BJ (cell line): ENCODE measurements around the gene KCNJ10. TPM values are rescaled to one million over a fixed set of nuclear protein-coding genes. Genes with fewer than 3 reads are reported as not detected.
"Not testable (repeated sequence)": the region's sequence is repeated elsewhere in the genome, so short reads cannot be mapped to it uniquely, and the experiment has no call there.

ENCODE experiments used
- CTCF ChIA-PET: fragments of 350-600 bp; formaldehyde crosslinking; extraction: SDS; loops from one replicate; lab custom pipeline; 2021; ENCODE audit warnings: antibody characterized with exemption, inconsistent platforms; lab: Yijun Ruan, JAX
- POLR2A ChIA-PET: fragments of 300-600 bp; sonication (Branson Sonifier 250); formaldehyde crosslinking; extraction: SDS; loops from one replicate; lab custom pipeline; 2021; ENCODE audit warnings: antibody characterized with exemption; lab: Charles Lee
- DNase-seq: peaks from one replicate; pipeline ENCODE4 v3.0.0-alpha.2; 2011; ENCODE audit warnings: low read depth
- H3K27me3 ChIP-seq: 2 replicates; pipeline ENCODE4 v1.6.0; 2011; ENCODE audit warnings: low read length; ENCODE audit not compliant: control insufficient read depth, insufficient read depth
- H3K36me3 ChIP-seq: 2 replicates; pipeline ENCODE4 v1.5.1; 2011; ENCODE audit warnings: low read length; ENCODE audit not compliant: control insufficient read depth, insufficient read depth
- H3K4me3 ChIP-seq: 2 replicates; pipeline ENCODE4 v1.5.1; 2011; ENCODE audit warnings: low read depth, mild to moderate bottlenecking, control low read depth, low read length
- polyA plus RNA-seq: library from polyadenylated mRNA; depleted of rRNA; stranded (reverse); fragments of >200 nt; gene quantifications from 2 replicates; pipeline ENCODE4 v1.2.3, GENCODE V29; 2011
- TF ChIP-seq, protein P1 (sequence below): IDR thresholded peaks from 2 replicates; pipeline ENCODE4 v1.5.1; 2011; ENCODE audit warnings: low read depth, mild to moderate bottlenecking, control low read depth, inconsistent platforms, low read length, moderate library complexity; ENCODE audit not compliant: insufficient read depth

Gene KCNJ10
- polyA plus RNA-seq, 1 experiment = not detected

DNA sequence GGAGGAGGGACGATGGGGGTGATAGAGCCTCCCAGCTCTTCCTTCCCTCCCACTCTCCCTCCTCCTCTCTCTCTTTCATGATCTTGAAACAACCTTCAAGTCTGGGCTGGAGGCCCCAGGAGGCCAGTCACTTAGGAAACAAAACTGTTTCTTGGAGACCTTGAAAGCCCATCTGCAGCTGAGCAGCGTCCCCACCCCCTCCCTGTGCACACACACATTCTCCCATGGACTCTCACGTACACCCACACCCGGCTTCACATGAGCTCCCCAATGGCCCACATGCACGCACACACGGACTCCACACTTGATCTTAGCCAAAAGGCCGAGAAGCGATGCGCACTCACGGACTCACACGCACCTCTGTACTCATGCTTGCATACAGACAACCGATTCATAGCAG is 42.4 kb upstream of the KCNJ10 start:
- ChIA-PET CTCF (no interaction called here), POLR2A (no interaction called here)
- H3K36me3 ChIP-seq = no peaks in the 10 kb centered on the region
- H3K27me3 ChIP-seq = peaks cover 16% of the 10 kb centered on the region
- no peak overlapping the region for H3K4me3 ChIP-seq
- no peak for DNase-seq
- TF ChIP-seq, protein P1, sequence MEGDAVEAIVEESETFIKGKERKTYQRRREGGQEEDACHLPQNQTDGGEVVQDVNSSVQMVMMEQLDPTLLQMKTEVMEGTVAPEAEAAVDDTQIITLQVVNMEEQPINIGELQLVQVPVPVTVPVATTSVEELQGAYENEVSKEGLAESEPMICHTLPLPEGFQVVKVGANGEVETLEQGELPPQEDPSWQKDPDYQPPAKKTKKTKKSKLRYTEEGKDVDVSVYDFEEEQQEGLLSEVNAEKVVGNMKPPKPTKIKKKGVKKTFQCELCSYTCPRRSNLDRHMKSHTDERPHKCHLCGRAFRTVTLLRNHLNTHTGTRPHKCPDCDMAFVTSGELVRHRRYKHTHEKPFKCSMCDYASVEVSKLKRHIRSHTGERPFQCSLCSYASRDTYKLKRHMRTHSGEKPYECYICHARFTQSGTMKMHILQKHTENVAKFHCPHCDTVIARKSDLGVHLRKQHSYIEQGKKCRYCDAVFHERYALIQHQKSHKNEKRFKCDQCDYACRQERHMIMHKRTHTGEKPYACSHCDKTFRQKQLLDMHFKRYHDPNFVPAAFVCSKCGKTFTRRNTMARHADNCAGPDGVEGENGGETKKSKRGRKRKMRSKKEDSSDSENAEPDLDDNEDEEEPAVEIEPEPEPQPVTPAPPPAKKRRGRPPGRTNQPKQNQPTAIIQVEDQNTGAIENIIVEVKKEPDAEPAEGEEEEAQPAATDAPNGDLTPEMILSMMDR = no peak

DNA sequence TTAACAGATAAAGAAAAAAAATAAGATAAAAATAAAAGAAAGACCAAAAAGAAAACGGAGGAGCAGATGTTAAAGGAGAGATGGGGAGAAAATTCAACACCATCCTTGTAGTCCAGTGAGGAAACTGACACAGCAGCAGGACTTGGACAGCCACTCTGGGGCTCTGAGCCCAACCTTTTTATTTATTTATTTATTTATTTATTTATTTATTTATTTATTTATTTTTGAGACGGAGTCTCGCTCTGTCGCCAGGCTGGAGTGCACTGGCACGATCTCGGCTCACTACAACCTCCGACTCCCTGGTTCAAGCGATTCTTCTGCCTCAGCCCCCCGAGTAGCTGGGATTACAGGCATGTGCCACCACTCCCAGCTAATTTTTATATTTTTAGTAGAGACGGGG is 41.5 kb upstream of the KCNJ10 start:
- CTCF ChIA-PET = interaction anchor here (1.1 to 3.6 kb wide), 4 partner anchors 10 to 79 kb away, joined by 3 to 17 read pairs (median 4); partner anchors contain the start of gene CASQ1
- H3K4me3 ChIP-seq, DNase-seq, POLR2A ChIA-PET, H3K36me3 ChIP-seq: not testable (repeated sequence)
- H3K27me3 ChIP-seq = peaks cover 11% of the 10 kb centered on the region

DNA sequence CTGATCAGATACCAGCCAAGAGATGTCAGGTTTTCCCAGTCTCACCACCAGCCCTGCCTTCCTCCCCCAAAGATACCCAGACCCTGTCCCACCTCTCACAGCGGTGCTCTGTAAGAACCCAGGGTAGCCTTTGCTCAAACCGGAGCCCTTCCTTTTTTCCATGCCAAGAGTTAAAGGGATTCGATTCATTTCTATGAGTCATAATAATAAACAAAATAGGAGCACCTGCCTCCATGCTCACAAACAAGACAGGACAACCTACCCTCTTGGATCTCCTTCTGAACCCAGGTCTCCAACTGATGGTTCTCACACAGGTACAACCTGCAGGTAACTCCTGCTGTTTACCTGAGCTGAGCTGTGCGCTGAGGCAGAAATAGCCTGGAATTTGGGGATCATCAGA is 39.7 kb upstream of the KCNJ10 start:
- Histone ChIP-seq H3K27me3 (peaks cover 3% of the 10 kb centered on the region), H3K36me3 (no peaks in the 10 kb centered on the region), H3K4me3 (no peak overlapping the region)
- TF ChIP-seq, protein P1 = no peak
- CTCF ChIA-PET = interaction anchor here (0.7 to 3.6 kb wide), 13 partner anchors 8 to 153 kb away, joined by 3 to 17 read pairs (median 5); partner anchors contain the start of genes ATP1A4, DCAF8 and IGSF8
- POLR2A ChIA-PET = no interaction called here
- DNase-seq = no peak

DNA sequence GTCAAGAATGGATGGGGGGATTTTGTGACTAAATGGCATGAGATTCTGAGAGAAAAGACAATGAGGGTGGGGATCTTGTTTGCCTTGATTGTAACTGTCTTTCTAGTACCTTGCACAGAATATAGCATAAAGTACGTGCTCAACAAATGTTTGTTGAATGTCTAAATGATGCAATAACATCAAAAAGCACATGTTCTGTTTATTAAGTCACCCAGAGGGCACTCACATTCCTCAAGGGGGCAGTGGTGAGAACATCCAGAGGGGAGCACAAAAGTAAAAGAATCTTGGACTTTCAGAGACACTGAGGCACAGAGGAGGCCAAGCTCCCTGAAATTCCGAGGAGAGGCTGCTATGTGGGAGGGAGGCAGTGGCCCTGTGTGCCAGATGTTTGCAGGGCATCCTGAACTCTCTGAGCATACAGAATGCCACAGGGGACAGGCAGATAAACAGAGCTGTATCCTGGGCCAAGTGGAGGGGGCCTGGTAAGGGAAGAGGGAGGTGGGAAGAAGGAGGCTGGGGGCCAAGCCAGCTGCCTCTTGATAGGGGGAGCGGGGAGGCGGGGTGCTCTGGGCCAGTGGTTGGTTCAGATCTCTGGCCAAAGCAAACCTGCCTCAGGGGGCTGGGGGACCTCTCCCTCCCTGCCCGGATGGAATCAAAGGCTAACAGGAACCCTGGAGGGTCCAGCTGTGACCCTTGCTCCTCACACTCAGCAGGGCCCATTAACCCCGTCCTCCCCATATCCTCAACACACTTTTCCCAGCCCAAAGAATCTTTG is 39.1 kb upstream of the KCNJ10 start:
- TF ChIP-seq, protein P1 = peak; percentile 58
- peaks cover 3% of the 10 kb centered on the region for H3K27me3 ChIP-seq
- ChIA-PET CTCF (interaction anchor here (0.6 to 3.6 kb wide), 20 partner anchors 8 to 253 kb away, joined by 3 to 17 read pairs (median 3); partner anchors contain the start of genes ATP1A4, DCAF8 and IGSF8), POLR2A (no interaction called here)
- H3K36me3 ChIP-seq = no peaks in the 10 kb centered on the region
- DNase-seq = no peak
- H3K4me3 ChIP-seq = no peak overlapping the region

DNA sequence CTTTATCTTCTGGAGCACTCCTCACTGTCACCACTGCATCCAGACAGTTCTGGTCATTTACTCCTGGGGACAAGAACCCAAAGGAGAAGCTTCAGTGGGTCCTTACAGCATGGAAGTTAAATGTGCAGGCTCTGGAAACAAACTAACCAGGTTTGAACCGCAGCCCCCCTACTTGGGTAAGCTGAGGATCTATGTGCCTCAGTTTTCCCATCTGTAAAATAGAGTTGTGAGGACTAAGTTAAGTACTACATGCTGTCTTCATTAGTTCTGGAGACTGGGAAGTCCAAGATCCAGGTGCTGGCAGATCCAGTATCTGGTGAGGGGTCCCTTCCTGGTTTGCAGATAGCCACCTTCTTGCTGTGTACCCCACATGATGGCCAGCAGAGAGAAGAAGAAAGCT is 37.6 kb upstream of the KCNJ10 start:
- TF ChIP-seq, protein P1 = no peak
- Histone ChIP-seq H3K27me3 (peaks cover 3% of the 10 kb centered on the region), H3K36me3 (no peaks in the 10 kb centered on the region), H3K4me3 (no peak overlapping the region)
- CTCF ChIA-PET = interaction anchor here (1.2 to 2.5 kb wide), 5 partner anchors 10 to 145 kb away, joined by 3 to 13 read pairs (median 4); no protein-coding TSS in a partner anchor
- no peak for DNase-seq
- POLR2A ChIA-PET = no interaction called here
